ENCODE data around the gene SLIT3.
A peak's percentile ranks its signal among the peaks of the same experiment; 100 is the strongest.

The SLIT3 gene

DNA sequence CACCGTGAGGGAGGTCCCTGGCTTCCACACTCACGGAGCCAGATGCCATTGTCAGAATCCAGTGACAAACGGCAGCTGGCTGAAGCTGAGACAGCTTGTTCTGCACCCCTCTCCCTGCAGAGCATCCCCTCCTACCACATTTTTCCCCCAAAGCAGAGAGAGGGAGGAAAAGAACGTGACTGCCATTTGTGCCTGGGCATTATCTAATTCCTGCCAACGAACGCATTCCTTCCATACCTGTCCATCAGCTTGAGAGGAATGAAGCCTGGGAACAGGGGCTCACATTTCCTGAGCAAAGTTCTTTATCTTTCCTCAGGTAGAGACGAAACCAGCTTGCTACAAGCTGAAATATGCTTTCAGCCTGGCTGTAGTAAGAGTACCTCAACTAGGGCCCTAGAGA lies 175.4 kb downstream of the SLIT3 start:
- Mint-ChIP-seq H3K9me3 (peaks cover 6% of the 10 kb centered on the region), H3K27ac (peak overlapping the region in 2 of 3 experiments; percentile 32 to 61), H3K4me1 (peaks cover 6% of the 10 kb centered on the region), H3K27me3 (ENCODE audit: low read depth) (no peaks in the 10 kb centered on the region), H3K4me3 (no peak overlapping the region), H3K36me3 (ENCODE audit: low read depth) (peaks cover 11% of the 10 kb centered on the region)
- TF ChIP-seq, protein P1, sequence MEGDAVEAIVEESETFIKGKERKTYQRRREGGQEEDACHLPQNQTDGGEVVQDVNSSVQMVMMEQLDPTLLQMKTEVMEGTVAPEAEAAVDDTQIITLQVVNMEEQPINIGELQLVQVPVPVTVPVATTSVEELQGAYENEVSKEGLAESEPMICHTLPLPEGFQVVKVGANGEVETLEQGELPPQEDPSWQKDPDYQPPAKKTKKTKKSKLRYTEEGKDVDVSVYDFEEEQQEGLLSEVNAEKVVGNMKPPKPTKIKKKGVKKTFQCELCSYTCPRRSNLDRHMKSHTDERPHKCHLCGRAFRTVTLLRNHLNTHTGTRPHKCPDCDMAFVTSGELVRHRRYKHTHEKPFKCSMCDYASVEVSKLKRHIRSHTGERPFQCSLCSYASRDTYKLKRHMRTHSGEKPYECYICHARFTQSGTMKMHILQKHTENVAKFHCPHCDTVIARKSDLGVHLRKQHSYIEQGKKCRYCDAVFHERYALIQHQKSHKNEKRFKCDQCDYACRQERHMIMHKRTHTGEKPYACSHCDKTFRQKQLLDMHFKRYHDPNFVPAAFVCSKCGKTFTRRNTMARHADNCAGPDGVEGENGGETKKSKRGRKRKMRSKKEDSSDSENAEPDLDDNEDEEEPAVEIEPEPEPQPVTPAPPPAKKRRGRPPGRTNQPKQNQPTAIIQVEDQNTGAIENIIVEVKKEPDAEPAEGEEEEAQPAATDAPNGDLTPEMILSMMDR (IDR thresholded peaks at IDR 0.05; ENCODE audit: unreplicated experiment in 3 of 3), result no peak

DNA sequence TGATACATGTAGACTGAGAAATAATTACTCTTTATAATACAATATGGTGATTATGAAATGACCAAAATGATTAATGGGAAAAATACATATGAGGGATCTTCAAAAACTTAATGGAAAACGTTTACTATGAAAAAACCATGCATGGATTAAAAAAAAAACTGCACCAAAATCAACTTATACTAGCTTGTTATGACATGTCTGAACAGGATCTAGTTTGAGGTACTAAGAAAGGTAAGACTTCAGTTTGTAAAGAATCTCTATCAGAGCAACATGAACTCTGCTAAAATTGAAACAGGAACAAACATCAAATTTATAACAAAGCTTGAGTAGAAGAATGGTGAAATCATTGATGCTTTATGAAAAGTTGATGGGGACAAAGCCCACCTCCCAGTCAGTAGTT lies 178.0 kb downstream of the SLIT3 start:
- H3K4me1 Mint-ChIP-seq, result peaks cover 17% of the 10 kb centered on the region
- H3K27me3 Mint-ChIP-seq (ENCODE audit: low read depth), result no peaks in the 10 kb centered on the region
- H3K4me3 Mint-ChIP-seq, result no peak overlapping the region
- TF ChIP-seq, protein P1 (IDR thresholded peaks at IDR 0.05; ENCODE audit: unreplicated experiment in 3 of 3), result no peak
- peaks cover 11% of the 10 kb centered on the region for H3K36me3 Mint-ChIP-seq (ENCODE audit: low read depth)
- H3K27ac Mint-ChIP-seq, result no peak overlapping the region
- peaks cover 6% of the 10 kb centered on the region for H3K9me3 Mint-ChIP-seq

DNA sequence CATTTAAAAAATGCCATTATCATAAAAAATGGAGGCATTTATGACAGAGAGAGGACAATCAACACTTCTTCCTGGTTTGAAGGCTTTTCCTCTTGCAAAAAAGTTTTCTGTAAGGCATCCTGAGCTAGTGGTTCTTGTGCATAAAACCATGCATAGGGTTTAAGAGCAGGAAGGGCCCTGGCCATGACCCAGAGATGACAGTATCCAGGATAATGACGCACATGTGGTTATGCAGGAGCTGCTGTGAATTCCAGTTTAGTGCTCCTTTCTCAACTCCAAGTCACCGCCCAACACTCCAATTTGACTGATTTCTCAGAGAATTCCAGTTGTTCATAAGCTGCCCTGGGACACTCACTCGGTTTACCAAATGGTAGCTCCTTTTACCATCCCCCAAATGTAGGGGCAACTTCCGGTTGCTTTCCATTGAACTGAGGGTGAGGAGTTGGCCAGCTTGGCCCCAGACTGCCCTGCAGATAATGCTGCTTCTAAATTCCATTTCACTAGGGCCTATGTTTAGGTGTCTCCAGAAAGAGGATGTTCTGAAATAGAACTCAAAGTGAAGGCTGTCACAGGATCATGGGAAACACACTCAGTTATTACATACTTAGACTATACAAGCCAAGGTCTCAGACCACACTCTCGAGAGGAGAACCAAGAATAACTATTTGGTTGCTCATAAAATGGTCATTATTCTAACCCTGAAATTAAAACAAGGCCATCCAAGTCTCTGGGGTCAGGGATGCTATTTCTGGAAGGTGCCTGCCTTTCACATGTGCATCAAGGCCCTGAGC lies 179.1 kb downstream of the SLIT3 start:
- Mint-ChIP-seq H3K27me3 (ENCODE audit: low read depth) (no peaks in the 10 kb centered on the region), H3K36me3 (ENCODE audit: low read depth) (peaks cover 11% of the 10 kb centered on the region), H3K9me3 (peaks cover 6% of the 10 kb centered on the region), H3K4me3 (no peak overlapping the region), H3K4me1 (peaks cover 17% of the 10 kb centered on the region), H3K27ac (no peak overlapping the region)
- TF ChIP-seq, protein P1 (IDR thresholded peaks at IDR 0.05; ENCODE audit: unreplicated experiment in 3 of 3), result no peak

DNA sequence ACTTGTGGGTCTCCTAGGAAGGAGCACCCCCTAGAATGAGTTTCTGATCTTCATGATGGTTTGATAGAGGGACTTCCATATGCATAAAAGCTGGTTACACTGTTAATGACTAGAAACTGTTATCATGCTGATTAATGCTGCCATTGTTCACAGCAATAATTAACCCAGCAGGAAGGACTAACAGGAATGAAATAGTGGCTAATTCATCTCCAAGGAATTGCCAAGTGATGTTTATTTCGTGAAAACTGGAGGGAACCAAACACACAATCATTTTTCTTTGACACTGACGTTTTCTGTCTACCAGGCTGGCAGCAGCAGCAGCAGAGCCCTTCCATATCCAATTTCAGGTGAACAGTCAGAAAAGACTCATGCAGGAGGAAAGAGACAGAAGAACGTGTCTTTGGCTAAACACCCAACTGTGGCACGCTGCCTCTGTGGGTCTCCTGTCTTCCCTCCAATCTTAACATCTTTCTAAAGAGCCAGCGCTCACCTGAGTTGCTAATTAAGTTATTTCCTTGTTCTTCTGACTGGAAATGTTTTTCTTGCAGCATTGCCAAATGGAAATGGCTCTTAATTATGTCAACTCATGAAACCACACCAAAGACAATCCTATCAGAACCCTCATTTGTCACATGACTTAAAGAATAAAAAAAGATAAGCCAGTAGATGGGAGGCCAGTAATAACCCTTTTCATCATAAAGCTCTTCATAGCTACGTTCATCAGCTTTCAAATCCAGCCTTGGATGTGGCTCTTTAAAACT lies 181.5 kb downstream of the SLIT3 start:
- Mint-ChIP-seq H3K4me1 (peaks cover 20% of the 10 kb centered on the region), H3K27ac (peak overlapping the region in 1 of 3 experiments; percentile 1), H3K9me3 (peaks cover 6% of the 10 kb centered on the region), H3K27me3 (ENCODE audit: low read depth) (peaks cover under 1% of the 10 kb centered on the region), H3K36me3 (ENCODE audit: low read depth) (peaks cover 11% of the 10 kb centered on the region), H3K4me3 (no peak overlapping the region)
- TF ChIP-seq, protein P1 (IDR thresholded peaks at IDR 0.05; ENCODE audit: unreplicated experiment in 3 of 3), result no peak

DNA sequence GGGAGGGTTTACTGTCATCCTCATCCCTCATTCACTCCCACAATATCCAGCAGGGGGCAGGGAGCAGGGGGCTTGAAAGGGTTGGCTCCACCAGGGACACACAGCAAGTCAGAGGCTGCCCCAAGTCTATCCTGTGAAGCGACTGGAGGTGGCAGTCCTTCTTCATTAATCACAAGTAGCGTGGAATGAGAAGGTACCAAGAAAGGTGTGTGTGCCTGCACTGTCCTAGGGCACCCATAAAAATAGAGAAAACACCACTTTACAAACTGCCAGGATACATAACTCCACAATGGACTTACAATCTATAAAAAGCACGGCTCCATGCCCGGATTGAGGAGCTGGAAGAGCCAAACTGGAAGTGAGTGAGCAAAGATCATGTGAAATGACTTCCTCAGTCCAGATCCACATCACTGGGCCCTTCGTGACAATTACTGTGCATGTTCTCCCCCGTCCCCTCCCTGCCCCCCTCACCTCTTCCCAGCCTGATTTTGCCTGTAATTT lies 183.9 kb downstream of the SLIT3 start:
- Mint-ChIP-seq H3K27ac (peak overlapping the region in 2 of 3 experiments; percentile 19 to 23), H3K4me3 (no peak overlapping the region), H3K27me3 (ENCODE audit: low read depth) (peaks cover 5% of the 10 kb centered on the region), H3K9me3 (peaks cover 3% of the 10 kb centered on the region), H3K36me3 (ENCODE audit: low read depth) (peaks cover 12% of the 10 kb centered on the region), H3K4me1 (peaks cover 23% of the 10 kb centered on the region)
- TF ChIP-seq, protein P1 (IDR thresholded peaks at IDR 0.05; ENCODE audit: unreplicated experiment in 3 of 3), result no peak

Measured in nephron (organoid).